ENCODE results near the gene B3GALT5.

- TF ChIP-seq CTCF (IDR thresholded peaks at IDR 0.05) (no peak), EHMT2 (IDR thresholded peaks at IDR 0.05; ENCODE audit: low read depth) (no peak), PBX3 (IDR thresholded peaks at IDR 0.05) (no peak), REST (IDR thresholded peaks at IDR 0.05) (no peak), ZNF302 (CRISPR knock-in tag; IDR thresholded peaks at IDR 0.05) (no peak), RCOR1 (IDR thresholded peaks at IDR 0.05; ENCODE audit: low read depth, low read length) (no peak), CEBPB (IDR thresholded peaks at IDR 0.05) (no peak), KDM5A (IDR thresholded peaks at IDR 0.05) (no peak)
These were observed 62.1 kb downstream of the B3GALT5 start for GRCh38 chr21:39674801-39675200.
